NOMO-1 treated with dmso at 0.1 percent for 144 hours (cell line): ENCODE results near the gene ZBTB17.

ENCODE experiments used
- DNase-seq: peaks from one replicate; lab custom pipeline; 2025; ENCODE audit not compliant: unreplicated experiment; lab: John Stamatoyannopoulos, UW

The ZBTB17 gene

DNA sequence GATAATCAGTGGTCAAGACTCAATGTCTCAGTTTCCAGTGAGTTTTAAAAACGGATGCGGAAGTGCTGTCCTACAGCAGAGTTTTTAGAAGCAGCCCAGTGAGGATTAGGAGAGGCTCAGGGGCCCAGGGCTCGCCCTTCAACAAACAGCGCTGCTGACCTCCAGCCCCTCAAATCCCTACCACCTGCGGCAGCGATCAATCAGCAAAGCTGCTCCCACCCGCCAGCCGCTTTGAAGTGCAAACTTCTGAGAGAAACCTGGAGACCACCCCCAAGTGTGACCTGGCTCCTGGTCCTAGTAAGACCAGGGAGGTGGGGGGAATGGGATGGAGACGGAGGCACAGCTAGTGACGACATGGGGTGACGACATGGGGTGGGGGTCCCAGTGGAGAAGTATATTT, 14.4 kb downstream of the ZBTB17 start:
- no peak for DNase-seq

DNA sequence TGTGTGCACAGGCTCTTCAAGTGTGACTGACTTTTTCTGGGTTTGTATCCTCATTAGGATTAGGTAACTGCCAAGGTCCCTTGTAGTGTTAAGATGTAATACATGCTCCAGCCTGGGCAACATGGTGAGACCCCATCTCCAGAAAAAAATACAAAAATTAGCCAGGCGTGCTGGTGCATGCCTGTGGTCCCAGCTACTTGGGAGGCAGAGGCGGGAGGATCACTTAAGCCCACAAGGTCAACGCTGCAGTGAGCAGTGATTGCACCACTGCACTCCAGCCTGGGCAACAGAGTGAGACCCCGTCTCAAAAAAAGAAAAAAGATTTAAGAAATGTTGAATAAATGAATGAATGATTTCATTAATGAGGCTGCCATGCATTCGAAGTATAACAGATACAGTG, 15.1 kb downstream of the ZBTB17 start:
- no peak for DNase-seq

DNA sequence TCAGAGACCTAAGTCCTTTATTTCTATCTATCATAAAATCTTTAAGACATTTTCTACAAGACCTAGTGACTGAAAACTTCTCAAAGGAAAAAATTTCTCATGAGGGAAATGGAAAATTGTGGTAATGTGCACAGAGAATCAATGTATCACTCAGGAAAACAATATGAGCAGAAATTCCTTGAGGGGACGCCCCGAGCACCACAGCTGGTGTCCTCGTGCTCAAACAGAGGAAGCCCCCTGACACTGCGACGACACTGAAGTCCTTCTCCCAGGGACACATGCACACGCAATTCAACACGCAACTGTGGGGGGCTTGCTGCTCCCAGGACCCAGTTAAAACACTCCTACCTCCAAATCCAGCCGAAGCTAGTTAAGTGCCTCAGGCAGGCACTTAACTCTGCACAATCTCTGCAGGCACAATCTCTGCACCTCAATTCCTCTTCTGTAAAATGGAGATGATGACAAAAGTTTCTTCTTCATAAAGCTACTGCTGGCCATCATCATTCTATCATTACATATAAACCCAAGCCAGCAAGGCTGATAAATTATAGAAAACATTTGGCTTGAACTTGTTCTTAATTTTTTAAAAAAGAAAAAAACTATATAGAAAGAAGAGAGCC, 16.0 kb downstream of the ZBTB17 start:
- no peak for DNase-seq

DNA sequence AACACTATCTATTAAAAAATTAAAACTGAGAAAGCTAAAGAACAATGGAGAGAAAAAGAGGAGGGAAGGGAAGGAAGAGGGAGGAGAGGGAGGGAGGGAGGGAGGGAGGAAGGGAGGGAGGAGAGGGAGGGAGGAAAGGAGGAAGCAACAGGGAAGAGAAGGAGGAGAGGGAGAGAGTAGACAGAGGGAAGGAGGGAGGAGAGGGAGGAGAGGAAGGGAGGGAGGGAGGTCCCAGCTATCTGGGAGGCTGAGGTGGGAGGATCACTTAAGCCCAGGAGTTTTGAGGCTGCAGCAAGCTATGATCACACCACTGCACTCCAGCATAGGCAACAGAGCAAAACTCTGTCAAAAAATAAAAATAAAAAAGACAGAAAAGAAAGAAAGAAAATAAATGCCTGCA, 16.5 kb downstream of the ZBTB17 start:
- DNase-seq: no peak

DNA sequence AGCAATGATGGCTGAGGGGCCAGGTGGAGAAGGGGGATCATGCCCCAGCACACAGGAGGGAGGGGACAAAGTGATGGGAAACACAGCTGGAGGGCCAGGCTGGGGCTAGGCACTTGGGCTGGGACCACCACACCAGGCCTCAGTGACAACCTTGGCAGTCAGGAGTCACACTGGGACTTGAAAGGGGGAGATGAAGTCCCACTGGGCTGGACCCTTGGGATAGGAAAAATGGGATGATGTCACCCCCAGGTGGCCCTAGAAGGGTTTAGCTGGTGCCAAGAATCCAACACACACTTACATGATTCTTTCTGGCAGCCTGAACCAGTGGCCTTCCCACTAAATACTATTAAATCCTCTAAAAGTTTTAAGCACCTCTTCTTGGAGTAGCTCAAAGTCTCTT, 17.1 kb downstream of the ZBTB17 start:
- no peak for DNase-seq

DNA sequence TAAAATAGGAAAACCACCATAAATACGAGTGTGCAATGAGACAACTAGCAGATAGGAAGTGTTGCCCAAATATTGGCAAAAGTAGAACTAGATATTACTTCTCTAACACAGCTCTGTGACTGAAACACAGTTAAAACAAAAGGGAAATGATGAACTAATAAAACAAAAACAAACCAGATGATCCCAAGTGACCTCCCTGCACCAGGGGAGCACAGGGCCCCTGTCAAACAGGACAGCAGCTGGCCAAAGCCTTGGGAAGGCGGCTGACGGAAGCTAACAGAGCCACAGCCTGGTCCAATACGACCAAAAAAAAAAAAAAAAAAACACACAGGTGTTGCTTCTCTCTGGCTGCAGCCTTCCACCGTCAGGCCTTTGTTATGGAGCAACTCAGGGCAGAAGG, 17.8 kb downstream of the ZBTB17 start:
- no peak for DNase-seq

DNA sequence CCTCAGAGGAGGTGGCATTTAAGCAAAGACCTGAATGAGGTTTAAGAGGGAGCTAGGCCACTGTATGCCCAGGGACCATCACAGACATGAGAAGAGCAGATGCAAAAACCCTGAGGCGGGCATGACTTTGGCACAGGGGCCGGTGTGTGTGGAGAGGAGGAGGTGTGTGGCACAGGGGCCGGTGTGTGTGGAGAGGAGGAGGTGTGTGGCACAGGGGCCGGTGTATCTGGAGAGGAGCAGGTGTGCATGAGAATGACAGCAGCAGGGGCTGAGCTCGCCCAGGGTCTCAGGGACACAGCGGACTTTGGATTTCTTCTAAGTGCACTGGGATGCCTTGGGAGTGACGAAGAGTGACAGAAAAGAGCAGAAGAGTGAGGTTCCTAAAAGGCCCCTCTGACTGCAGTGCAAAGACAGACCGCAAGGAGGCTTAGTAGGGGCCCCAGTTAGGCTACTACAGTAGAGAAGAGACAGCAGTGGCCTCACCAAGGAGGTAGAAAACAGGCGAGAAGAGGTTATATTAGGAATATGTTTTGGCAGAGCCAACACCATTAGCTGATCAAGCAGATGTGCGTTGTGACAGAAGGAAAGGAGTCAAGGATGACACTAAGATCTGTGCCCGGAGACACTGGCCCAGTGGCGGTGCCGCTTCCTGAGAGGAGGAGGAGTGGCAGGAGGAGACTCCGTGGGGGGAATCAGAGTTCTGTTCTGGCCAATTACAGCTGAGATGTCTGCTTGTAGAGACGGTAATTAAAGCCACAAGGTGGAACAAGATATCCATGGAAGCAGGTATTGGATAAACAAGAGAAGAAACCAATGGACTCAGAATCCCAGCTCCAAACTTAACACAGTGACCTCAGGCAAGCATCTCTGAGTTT, 18.4 kb downstream of the ZBTB17 start:
- no peak for DNase-seq

DNA sequence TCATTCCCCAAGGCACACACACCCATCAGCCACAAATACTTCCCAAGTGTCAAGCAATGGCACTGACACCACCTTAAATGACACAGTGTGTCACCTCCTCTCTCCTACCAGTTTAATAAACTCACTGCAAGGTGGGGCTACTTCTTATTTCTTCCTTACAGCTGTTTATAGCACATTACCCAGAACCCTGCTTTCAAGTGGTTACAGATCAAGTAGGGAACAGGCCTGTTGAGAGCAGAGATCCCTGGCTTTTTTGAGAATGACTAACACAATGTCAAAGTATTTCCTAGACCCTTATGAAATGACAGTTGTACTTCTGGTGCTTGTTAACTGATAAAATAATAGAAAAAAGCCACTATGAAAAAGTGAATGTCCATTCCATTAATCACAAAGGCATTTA, 19.8 kb downstream of the ZBTB17 start:
- DNase-seq: no peak

DNA sequence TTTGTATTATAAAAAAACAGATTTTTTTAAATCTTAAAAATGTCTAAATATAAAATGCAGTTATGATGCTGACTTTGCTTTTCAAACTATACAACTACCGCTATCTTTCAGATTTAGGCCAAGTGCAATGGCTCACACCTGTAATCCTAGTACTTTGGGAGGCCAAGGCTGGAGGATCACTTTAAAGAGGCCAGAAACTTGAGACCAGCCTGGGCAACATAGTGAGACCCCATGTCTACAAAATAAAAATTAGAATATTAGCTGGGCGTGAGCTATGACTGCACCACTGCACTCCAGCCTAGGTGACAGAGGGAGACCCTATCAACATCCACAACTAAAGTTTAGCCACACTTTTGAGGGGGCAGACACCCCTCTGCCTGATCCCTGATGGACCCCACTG, 20.3 kb downstream of the ZBTB17 start:
- DNase-seq: no peak

DNA sequence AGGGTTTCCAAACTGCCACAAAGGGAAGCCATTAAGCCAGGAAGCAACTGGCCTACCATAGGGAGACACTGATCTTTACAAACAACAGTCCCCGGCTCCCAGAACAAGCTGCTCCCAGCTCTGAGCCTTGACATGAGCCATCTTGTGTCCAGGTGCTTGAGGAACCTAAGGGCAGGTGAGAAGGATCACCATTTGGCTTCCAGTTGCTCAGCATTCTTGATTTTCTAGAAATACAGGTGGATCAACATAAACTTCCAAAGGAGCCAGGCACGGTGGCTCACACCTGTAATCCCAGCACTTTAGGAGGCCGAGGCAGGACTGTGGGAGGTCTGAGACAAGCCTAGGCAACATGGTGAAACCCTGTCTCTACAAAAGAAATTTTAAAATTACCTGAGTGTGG, 21.6 kb downstream of the ZBTB17 start:
- DNase-seq: no peak

DNA sequence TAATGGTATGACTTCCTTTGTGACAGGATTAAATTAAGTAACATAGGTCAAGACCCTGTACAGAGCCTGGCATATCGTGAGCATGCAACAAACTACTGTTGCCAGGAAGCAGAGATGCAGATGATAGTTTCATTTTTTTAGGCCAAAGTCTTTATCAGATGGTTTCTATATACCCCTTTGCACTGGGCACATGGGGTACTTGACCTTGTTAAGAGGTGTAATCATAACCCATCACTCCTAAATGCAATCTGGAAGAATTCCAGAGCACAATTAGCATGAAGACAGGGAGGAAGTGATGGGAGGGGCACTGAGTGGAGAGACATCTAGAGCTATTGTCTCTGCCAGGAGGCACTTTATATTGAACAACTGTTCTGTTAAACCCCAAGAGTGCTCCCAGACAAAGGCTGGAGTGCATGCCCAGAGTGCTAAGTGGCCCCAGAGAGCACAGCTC, 22.1 kb downstream of the ZBTB17 start:
- no peak for DNase-seq

DNA sequence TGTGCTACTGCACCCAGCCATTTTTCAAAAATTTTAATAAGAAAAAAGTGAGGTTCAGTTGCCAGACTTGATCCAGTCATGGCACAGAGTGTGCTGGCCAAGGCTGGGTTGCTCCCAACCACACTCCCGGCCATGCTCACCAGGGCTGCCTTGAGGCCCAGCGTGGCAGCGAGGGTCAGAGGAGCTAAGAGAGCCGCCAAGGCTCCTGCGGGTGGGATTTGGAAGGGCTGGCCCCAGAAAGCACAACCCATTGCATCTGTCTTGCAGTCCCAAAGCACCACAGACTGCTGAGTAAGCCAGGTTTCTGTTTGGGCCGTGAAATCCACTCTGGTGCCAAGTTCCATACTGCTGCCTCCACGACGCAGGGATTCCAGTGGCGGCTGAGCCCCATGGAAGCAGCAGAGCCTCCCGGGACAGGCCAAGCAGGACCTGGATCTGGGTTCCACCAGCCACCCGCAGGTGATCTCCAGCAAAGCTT, 22.6 kb downstream of the ZBTB17 start:
- no peak for DNase-seq

DNA sequence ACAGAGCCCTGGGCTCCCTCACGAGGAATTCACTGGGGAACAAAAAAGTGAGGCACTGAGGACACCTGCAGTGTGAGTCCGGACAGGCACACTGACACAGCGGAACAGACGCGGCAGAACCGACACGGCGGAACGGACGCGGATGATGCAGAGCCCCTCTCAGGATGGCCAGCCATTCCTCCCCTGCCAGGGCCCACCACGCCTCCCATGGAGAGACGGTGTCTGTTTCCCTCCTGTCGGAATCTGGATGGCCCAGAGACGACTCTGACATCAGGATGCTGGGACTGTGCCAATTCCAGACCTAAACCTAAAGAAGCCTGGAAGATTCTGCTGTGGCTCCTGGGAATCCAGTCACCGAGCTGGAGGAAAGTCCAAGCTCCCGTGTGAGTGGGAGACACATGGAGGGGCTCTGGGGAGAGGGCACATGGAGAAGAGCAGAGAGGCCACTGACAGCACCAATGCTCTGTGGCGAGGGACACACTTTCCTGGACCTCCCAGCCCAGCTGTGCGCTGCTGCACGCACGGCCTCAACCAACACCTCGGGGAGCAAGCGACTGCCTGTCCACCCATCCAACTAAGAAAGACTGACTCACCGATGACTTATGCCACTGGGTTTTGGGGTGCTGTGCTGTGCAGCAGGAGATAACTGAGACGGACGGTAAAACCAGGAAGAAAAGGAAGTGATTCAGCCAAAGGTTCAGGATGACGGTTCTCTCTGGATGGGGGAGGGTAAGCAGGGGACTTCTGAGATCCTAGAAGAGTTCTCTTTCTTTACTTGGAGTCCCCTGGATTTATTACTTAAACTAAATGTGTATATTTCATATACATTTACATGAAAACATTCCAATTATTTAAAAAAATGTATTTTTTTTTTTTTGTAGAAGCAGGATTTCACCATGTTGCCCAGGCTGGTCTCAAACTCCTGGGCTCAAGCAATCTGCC, 23.3 kb downstream of the ZBTB17 start:
- no peak for DNase-seq

DNA sequence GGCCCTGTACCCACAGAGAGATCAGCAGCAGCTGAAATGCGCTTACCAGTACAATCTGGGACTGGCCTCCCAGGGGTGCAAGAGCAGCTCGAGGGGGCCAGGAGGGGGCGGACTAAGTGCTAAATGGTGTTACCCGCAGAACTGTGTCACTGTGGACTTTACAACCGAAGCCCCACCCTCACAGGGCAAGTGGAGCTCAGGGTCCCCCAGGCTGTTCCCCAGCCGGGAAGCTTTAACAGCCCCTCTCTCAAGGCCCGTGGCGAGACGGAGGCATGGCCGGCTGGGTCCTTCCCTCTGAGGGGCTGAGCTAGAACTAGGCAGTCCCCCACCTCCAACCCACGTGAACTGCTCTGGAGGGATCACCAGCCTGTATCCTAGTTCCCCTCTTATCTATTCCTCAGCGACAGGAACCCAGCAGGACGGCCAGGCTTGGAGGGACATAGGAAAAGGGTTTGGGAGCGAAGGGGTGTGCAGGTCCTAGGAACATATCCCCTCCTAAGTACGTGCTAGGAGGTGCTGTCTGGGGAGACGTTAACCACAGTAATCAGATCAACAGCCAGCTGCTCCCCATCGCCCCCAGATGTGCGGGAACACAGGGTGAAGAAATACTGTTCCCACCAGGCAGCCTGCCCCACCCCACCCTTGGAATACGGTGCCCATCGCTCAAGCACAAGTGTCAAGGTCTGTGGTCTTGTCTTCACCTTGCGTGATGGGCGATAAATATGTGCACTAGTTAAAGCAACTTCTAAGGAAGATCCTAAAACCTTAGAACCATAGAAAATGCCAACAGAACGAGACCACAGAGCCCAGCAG, 24.4 kb downstream of the ZBTB17 start:
- no peak for DNase-seq

DNA sequence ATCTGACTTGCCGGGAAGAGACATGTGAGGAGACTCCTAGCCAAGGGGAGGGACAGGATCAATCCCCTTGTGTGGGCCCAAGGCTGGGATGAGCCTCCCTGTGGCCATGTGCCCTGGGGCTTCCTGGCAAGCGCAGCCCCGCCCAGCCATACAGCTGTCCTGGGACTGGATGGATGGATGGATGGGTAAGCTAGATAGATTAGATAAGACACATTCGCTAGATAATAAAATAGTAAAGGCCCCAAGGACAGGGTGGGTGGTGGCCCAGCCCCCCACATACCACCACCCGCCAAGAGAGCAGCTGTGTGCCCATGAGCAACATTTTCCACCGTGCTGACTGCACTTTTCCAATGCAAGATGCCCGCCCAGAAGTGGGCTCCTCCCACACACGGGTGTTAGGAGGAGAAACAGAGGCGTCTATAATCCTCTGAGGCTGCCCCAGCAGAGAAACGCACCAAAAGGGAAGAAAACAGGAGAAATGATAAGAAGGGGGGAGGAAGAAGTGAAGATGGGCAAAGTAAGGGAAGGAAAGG, 25.1 kb downstream of the ZBTB17 start:
- no peak for DNase-seq

DNA sequence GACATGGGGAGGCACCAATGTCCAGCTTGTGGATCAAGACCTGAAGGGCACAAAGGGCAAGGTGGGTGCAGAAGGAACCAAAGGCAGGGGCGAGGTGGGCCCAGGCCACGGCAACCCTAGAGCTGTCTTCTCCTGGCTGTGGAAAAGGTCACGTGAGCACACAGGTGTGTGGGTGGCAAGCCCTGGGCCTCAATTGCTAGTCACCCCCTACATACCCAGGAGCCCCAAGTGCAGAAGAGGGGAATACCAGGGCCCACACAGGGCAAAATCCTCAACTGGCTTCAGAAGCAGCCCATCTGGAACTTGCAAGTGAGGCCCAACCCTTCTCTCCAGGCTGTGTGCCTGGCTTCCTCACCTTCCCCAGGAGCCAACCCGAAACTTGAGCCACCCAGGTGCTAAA, 25.6 kb downstream of the ZBTB17 start:
- no peak for DNase-seq

DNA sequence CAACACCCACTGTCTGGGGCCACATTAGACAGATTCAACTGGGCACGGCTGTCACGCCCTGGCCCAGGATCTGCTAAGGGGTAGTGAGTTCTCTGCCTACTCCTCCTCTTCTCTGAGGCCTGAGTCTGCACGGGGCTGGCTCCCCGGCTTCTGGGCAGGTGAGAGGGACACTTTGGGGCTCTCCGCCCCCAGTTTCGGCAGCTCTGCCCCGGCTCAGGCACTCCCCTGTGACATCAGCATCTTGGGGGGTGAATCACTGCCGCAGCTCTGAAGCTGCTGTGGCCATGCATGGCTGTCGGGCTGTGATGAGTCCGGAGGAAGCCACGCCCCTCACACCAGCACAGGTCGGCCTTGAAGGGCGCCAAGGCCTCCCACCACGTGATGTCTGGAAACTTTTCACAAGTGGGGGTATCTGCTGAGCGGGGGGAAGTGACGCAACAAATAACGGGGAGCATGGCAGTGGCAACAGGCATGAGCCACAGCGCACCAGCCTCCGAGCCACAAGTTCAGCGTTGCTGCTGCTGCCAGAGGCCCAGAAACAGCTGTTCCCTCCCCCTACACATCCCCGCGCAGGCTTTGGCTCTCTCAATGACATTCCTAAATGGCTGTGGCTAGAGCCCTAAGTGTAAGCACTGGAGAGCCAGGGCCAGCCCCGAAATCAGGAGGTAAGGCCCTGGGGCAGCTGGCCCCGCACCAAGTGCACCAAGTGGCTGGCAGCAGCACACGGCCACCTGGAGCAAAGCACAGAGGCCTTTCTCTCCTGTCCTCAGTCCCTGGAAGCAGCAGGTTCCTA, 26.3 kb downstream of the ZBTB17 start:
- no peak for DNase-seq

DNA sequence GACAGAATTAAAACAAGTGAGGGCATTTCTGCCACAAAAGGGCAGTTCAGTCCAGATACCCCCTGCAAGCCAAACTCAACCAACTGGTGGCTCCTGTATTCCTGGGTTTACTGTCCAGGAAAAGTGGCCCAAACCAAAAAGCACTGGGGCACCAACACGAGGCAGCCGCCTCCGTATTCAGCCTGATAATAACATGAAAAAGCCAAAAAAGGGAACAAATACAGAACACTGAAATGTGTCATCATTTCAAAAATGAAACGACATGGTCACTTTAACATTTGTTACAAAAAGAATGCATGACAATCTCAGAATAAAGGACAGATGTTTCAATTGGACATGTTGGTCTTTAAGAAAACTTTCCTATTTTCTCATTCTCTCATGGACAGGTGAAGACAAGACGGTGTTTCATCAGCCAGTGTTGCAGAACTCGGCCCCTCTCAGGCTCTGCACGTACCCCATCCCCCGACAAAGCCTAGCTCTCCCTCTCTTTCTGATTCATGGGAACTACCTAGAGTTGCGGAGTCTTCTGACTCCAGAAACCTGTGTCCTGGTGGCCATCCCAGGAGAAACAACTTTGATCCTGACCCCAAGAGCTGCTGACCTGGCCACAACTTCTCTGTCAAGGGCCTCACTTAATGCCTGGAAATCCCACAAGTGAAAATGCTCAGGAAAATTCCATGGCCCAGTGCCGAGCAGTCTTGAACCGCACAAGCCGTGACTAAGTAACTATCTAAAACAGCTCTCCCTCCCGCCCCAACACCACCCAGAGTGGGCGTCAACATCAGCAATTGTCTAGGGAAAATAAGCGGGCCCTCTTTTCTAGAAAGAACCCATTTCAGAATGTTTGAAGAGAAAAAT, 27.1 kb downstream of the ZBTB17 start:
- DNase-seq: no peak
